ENCODE data around the gene GIGYF1. TPM values are rescaled to one million over a fixed set of nuclear protein-coding genes. Genes with fewer than 3 reads are reported as not detected.

The GIGYF1 gene
- total RNA-seq: 16.2 and 22.9 TPM in 2 replicates

GRCh38 chr7:100694098-100694745, at the start of gene GIGYF1:
Gene GIGYF1 (minus strand): TSS chr7:100694250. CDS start chr7:100688238, 6,012 bp downstream.

GRCh38 chr7:100720279-100720670, 26.2 kb upstream of the GIGYF1 start, which contains the start of gene EPO:
Gene EPO (plus strand): TSS chr7:100720468. CDS start chr7:100720981, 513 bp downstream.

GRCh38 chr7:100705753-100706671, 12.0 kb upstream of the GIGYF1 start, which contains the start of gene POP7:
Gene POP7 (plus strand): TSS chr7:100706121. CDS start chr7:100706831, 710 bp downstream.

GRCh38 chr7:100673302-100673941, 20.6 kb downstream of the GIGYF1 start, which contains the start of gene GNB2:
Gene GNB2 (plus strand): TSS chr7:100673740. CDS start chr7:100676266, 2,526 bp downstream.

GRCh38 chr7:100655908-100656674, 38.0 kb downstream of the GIGYF1 start, which contains the start of gene ACTL6B:
Gene ACTL6B (minus strand): TSS chr7:100656448. CDS start chr7:100656354, 94 bp downstream.

GRCh38 chr7:100641463-100641859, 52.6 kb downstream of the GIGYF1 start, which contains the start of gene TFR2:
Gene TFR2 (minus strand): TSS chr7:100641552. CDS start chr7:100641509, 43 bp downstream.

Other genes with a start within 250 kb of the GIGYF1 start
- gene SPACDR, start 230.0 kb downstream of the GIGYF1 start, total RNA-seq: 0.37 and 0.78 TPM in 2 replicates
- 27.9 and 45.0 TPM in 2 replicates for gene TSC22D4, start 215.0 kb downstream of the GIGYF1 start, total RNA-seq
- 1.5 and 2.0 TPM in 2 replicates for gene NYAP1, start 210.3 kb downstream of the GIGYF1 start, total RNA-seq
- gene AGFG2, start 155.0 kb downstream of the GIGYF1 start, total RNA-seq: 8.8 and 19.4 TPM in 2 replicates
- gene SAP25, start 120.3 kb downstream of the GIGYF1 start, total RNA-seq: 0.20 TPM in 1 of 2 replicates, not detected in the other
- gene LRCH4, start 108.1 kb downstream of the GIGYF1 start, total RNA-seq: 8.5 and 11.9 TPM in 2 replicates
- gene FBXO24, start 107.9 kb downstream of the GIGYF1 start, total RNA-seq: 0.37 and 0.59 TPM in 2 replicates
- 145 and 178 TPM in 2 replicates for gene PCOLCE, start 91.9 kb downstream of the GIGYF1 start, total RNA-seq
- gene MOSPD3, start 81.7 kb downstream of the GIGYF1 start, total RNA-seq: 6.3 and 7.0 TPM in 2 replicates
- under 0.01 and 0.20 TPM in 2 replicates for gene TFR2, start 52.7 kb downstream of the GIGYF1 start, total RNA-seq
- not detected in 2 replicates for gene ACTL6B, start 37.8 kb downstream of the GIGYF1 start, total RNA-seq
- gene GNB2, start 20.5 kb downstream of the GIGYF1 start, total RNA-seq: 82.3 and 108 TPM in 2 replicates
- gene POP7, start 11.9 kb upstream of the GIGYF1 start, total RNA-seq: 52.2 and 52.8 TPM in 2 replicates
- not detected in 2 replicates for gene EPO, start 26.2 kb upstream of the GIGYF1 start, total RNA-seq
- not detected in 2 replicates for gene ZAN, start 39.3 kb upstream of the GIGYF1 start, total RNA-seq
- 20.1 and 28.7 TPM in 2 replicates for gene EPHB4, start 133.3 kb upstream of the GIGYF1 start, total RNA-seq
- 15.1 and 16.8 TPM in 2 replicates for gene SLC12A9, start 158.5 kb upstream of the GIGYF1 start, total RNA-seq
- 78.6 and 82.7 TPM in 2 replicates for gene TRIP6, start 173.1 kb upstream of the GIGYF1 start, total RNA-seq
- gene SRRT, start 180.9 kb upstream of the GIGYF1 start, total RNA-seq: 36.0 and 66.9 TPM in 2 replicates
- gene UFSP1, start 195.5 kb upstream of the GIGYF1 start, total RNA-seq: 7.7 and 9.2 TPM in 2 replicates
- under 0.01 TPM in 1 of 2 replicates, not detected in the other for gene ACHE, start 201.6 kb upstream of the GIGYF1 start, total RNA-seq

Measured in subcutaneous preadipocyte (primary cell).